NCI-H187 treated with DMSO at 0.1 percent for 48 hours (cell line): ENCODE results near the gene PON1.

Source experiments
- DNase-seq: peaks from one replicate; lab custom pipeline; 2025; lab: John Stamatoyannopoulos, UW

Gene PON1

GRCh38 chr7:95253986-95254385 is 70.3 kb downstream of the PON1 start:
- DNase-seq: no peak

DNA sequence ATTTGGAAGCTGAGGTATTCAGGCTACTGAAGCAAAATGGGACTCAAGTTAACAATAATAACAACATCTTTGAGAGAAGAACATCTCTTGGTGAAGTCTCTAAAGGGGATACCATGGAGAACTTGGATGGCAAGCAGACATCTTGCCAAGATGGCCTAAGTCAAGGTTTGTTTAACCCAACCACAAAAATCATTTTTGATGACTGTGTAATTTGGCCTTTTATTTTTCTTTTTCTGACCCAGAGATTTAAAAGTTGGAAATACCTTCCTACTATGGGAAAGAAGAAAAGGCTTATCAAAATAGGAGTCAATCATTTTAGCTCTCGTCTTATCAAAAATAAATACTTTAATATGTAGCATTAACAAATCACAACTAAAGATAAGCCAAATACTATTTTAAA is 72.4 kb downstream of the PON1 start:
- no peak for DNase-seq

GRCh38 chr7:95250571-95250970 is 73.8 kb downstream of the PON1 start:
- no peak for DNase-seq
